Endothelial cell of umbilical vein (primary cell): ENCODE results near the gene GRK6.
A peak's percentile ranks its signal among the peaks of the same experiment; 100 is the strongest.

Source experiments
- FOS ChIP-seq: IDR thresholded peaks from 2 replicates; pipeline ENCODE4 v1.6.1; 2011; ENCODE audit warnings: mild to moderate bottlenecking, low read length, moderate library complexity, borderline replicate concordance; ENCODE audit not compliant: insufficient read depth
- MAX ChIP-seq: IDR thresholded peaks from 2 replicates; pipeline ENCODE4 v1.6.1; 2011; ENCODE audit not compliant: insufficient read depth, insufficient read length
- POLR2A ChIP-seq: IDR thresholded peaks from 2 replicates; pipeline ENCODE4 v1.6.1; 2012; ENCODE audit warnings: low read depth, mild to moderate bottlenecking, control low read depth, low read length
- POLR2AphosphoS5 ChIP-seq: IDR thresholded peaks from 2 replicates; pipeline ENCODE4 v1.6.1; 2012; ENCODE audit warnings: low read depth, mild to moderate bottlenecking, control low read depth, low read length, moderate library complexity; ENCODE audit not compliant: insufficient read depth
- TF ChIP-seq, protein P1 (sequence below), 2 donors: IDR thresholded peaks; 1 replicate in 1 of 2; 2 replicates in 1 of 2; pipeline ENCODE4 v1.5.1; 2011; ENCODE audit warnings: low read length in 2 of 2, mild to moderate bottlenecking in 2 of 2, moderate library complexity in 2 of 2, control low read depth in 1 of 2, inconsistent platforms in 1 of 2, low read depth in 1 of 2; ENCODE audit not compliant: insufficient read depth in 1 of 2; ENCODE audit errors: extremely low read depth in 1 of 2

DNA sequence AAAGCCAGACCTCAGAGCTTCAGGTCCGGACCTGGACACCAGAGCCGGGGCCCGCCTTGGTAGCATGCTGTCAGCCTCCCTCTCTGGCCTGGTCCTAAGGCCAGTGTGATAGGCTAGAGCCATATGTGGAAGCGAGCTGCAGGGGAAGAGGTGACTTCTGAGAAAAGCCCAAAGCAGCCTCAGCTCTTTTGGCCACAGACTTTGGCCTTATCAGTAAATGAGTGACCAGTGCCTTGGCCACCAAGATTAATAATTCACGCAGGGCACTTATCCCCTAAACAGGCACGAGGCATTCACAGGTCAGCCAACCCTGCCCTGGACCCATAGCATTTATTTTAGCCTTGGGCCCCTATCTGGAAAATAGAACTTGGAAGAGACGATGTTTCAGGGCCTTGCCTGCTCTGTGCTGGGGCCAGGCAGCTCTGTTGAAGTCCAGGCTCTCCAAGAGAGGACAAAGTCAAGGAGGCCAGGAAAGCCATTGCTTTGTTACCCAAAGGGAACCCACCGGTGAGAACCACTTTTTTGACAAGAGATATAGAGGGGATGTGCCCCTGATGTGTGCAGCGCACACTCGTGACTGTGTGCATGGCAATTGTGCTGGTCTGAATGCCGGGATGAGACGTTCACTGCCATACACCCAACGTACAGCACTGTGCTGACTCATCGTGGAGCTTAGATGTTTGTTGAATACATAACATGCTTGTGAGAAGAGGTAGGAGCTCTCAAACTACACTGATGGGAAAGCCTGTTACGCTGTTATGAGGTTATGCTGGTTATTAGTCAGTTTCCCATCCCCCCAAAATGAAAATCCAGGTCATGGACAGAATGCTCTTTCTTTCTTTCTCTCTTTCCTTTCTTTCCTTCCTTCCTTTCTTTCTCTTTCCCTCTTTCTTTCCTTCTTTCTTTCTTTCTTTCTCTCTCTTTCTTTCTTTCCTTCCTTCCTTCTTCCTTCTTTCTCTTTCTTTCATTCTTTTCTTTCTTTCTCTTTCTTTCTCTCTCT is 47.3 kb upstream of the GRK6 start:
- TF ChIP-seq, protein P1, sequence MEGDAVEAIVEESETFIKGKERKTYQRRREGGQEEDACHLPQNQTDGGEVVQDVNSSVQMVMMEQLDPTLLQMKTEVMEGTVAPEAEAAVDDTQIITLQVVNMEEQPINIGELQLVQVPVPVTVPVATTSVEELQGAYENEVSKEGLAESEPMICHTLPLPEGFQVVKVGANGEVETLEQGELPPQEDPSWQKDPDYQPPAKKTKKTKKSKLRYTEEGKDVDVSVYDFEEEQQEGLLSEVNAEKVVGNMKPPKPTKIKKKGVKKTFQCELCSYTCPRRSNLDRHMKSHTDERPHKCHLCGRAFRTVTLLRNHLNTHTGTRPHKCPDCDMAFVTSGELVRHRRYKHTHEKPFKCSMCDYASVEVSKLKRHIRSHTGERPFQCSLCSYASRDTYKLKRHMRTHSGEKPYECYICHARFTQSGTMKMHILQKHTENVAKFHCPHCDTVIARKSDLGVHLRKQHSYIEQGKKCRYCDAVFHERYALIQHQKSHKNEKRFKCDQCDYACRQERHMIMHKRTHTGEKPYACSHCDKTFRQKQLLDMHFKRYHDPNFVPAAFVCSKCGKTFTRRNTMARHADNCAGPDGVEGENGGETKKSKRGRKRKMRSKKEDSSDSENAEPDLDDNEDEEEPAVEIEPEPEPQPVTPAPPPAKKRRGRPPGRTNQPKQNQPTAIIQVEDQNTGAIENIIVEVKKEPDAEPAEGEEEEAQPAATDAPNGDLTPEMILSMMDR (IDR thresholded peaks at IDR 0.05; ENCODE audit: extremely low read depth in 1 of 2, insufficient read depth in 1 of 2, low read depth in 1 of 2, low read length in 2 of 2), result no peak
- TF ChIP-seq FOS (peak; percentile 18), POLR2AphosphoS5 (no peak), MAX (no peak), POLR2A (no peak)
